HG02938 (cell line): ENCODE measurements around the gene SLC16A1.
"Not testable (repeated sequence)": the region's sequence is repeated elsewhere in the genome, so short reads cannot be mapped to it uniquely, and the experiment has no call there.

ENCODE experiments used
- ATAC-seq: cut with Tn5 transposase; IDR thresholded peaks from one replicate; pipeline ENCODE4 v1.9.1; 2021; ENCODE audit warnings: mild to moderate bottlenecking, moderate library complexity; ENCODE audit not compliant: unreplicated experiment

The SLC16A1 gene

DNA sequence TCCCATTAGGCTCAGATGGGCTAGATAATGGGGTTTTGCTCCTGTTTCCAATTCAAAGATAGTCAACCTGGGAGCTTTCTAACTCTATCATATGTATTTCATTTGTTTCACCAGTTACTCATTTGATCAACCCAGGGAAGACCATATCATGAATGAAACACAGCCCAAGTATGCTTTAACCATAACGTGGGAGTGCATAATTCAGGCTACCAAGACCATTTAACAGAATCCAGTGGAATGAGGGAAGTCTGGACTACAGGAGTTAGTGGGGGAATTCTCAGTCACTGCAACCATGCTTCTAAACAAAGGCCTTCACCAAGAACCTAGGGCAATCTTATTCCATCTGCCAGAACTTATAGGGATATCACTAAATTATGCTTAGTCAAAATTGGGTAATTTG is 15.0 kb upstream of the SLC16A1 start:
- ATAC-seq: no peak

DNA sequence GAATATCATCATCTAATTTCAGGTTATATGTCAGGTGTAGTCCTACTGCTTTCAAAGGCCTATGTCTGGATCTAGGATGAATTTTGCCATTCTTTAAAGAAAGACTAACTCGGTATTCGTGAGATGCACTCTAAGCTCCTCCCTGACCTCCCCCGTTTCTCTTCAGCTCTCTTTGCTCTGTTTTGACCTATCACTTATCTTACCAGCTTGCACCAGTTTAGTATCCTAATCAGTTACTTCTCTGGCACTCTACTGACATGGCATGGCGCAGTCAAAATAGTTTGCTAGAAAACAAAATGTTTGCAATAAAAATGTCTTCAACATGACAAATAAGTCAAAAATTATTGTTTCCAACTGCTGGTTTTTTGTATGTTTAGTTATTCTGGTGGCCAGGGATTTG is 8.4 kb upstream of the SLC16A1 start:
- ATAC-seq: no peak

DNA sequence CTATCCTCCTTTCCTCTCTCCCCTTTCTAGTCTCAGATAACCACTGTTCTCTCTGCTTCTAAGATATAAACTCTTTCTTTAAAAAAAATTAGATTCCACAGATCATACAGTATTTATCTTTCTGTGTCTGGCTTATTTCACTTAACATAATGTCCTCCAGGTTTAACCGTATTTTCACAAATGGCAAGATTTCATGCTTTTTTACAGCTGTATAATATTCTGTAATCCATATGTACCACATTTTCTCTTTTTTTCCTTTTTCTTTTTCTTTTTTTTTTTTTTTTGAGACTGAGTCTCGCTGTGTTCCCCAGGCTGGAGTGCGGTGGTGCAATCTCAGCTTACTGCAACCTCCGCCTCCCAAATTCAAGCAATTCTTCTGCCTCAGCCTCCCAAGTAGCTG is 5.1 kb upstream of the SLC16A1 start:
- no peak for ATAC-seq

DNA sequence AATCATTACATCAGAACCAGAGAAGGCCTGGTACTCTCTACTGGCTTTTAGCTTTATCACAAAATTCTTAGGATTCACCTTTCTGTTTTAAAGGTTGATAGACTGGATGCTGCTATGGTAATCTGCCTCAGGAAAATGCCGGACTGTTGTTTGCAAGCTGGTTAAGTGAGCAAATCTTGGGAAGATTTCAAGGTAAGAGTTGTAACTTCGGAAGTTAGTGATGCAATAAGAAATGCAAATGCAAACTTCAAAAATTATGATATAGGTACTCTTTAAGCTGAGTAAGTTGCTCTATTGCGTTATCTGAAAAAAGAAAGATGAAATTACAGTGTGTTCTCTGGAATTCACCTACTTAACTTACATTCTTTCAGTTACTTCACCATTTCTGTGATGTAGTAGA is 4.4 kb upstream of the SLC16A1 start:
- no peak for ATAC-seq

DNA sequence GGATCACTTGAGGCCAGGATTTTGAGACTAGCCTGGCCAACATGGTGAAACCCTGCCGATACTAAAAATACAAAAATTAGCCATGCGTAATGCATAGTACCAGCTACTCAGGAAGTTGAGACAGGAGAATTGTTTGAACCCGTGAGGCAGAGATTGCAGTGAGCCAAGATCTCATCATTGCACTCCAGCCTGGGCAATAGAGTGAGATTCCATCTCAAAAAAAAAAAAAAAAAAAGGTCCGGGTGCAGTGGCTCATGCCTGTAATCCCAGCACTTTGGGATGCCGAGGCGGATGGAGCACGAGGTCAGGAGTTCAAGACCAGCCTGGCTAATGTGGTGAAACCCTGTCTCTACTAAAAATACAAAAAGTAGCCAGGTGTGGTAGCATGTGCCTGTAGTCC is 2.2 kb upstream of the SLC16A1 start:
- ATAC-seq: not testable (repeated sequence)

DNA sequence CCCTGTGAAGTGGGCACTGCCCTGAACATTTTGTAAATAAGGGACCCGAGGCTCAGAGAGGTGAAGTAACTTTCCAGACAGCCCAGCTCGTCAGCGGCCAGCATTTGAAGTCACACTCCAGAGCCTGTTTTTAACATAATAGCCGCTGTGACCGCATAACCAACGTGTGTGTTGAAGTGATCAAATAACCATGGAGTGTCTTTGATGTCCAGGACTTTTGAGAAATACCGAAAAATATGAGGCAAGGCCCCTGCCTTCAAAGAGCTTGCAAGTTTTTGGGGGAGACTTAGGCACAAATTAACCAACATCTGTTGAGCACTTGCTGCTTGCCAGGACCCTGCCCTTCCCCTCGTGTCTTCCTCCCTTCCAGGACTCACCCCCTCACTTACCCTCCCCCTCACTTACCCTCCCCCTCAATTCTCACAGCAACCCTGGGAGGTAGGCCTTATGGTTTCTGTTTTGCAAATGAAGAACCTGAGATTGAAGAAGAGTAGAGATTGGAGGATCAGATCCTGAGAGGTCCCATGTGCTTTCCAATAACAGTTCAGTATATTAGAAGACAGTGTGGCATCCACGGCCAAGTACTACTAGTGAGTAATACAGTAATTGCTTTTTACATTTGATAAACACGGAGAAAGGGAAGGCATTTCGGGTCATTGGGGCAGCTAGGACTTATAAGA is 1.3 kb upstream of the SLC16A1 start:
- ATAC-seq: peak; percentile 52

DNA sequence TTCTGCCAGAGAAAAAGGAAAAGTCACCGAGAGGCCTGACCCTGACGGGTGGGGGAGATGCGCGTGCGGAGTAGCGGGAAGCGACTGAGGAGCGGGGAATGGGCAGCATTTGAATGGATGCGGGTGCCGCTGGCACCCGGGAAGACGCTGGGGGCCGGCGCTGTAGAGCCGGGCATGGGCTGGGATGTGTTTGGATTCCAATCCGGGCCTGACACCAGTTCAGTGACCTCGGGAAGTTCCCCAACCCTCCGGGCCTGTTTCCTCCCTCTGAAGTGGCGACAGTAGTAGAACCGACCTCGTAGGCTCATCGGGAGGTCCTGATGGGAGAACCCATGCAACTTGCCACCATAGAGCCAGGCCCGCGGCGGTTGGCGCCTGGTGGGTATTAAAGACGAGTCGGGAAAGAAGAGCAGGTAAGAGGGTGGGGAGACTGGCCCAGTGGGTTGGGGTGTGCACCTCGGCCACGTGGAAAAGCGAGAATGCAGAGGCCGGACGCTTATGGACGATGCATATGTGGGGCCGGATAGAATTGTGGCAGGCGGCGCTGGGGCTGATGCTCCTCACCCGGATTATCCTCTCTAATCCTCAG is 642 bp upstream of the SLC16A1 start:
- ATAC-seq: no peak

DNA sequence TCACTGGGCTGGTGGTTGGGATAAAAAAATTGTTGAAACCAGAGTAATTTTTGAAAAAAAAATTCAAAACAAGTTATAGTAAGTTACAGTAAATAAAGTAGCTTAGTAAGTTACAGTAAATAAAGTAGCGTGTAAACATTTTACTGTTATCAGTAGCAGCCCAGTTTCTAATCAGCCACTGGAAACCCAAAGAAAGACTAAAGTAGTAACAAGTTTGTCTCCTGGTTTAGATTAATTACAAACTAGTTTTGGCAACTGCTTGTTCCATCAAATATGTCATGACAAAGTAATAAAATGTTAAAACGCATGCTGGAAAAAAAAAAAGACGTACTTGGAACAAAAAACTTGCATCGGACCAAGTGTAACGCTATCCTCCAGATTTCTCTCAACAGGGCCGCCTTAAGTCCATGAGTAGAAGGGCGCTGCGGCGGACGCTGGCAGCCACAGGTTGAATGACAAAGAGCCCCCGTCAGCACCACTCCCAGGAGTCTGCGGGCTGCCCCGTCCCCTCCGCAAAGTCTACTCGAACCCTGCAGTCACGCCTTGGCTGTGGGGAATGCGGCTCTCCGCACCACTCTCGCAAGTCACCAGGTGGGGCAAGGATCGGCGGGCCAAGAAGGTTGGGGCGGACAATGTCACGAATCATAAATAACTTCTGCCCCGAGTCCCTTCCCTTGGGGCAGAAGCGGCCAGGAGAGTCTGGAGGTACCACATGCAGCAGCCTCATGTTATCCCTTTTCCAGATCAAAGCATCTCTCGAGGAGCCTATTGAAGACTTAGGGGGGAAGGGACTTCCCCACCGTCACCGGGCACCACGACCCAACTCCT is 837 bp downstream of the SLC16A1 start:
- ATAC-seq: peak; percentile 11

DNA sequence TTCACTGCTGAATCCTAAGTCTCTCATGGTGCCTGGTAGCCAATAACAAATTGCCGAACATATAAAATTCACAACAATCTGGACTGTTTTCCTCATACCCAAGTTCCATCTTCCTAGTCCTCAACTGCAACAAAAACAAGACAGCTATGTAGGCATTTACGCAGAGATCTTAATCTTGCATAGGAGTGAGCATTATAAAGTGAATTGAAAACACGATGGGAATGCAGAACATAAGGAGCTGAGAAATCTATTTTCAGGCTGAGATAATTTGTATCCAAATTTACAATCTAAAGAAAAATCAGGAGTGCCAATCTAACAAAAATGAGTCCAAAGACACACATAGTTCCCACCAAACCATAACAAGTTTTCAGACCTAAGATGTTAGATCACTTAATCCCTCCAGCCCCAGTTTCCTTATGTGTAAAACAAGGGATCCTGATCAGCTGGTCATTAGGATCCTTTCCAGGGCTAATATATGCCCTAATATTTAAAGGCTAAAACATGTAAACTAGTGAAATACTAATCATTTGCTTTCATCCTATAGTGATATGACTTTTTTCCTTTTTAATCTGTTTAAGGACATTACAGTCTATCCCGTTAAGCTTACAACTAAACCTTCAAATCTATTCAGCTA is 1.9 kb downstream of the SLC16A1 start:
- no peak for ATAC-seq

DNA sequence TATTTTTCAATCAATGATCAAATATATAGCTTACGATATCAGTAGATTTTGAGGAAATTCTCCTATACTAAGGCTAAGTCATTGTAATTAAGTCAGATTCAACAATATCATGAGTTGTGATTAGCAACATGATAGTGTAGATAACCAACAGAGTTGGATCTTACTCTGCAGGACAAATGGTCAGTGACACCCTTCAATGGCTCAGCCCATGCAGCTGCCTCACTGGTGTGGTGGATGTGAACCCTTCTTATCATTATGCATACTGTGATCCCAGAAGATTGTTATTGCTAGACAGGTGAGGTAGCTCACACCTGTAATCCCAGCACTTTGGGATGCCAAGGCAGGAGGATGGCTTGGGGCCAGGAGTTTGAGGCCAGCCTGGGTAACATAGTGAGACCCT is 5.6 kb downstream of the SLC16A1 start:
- no peak for ATAC-seq

DNA sequence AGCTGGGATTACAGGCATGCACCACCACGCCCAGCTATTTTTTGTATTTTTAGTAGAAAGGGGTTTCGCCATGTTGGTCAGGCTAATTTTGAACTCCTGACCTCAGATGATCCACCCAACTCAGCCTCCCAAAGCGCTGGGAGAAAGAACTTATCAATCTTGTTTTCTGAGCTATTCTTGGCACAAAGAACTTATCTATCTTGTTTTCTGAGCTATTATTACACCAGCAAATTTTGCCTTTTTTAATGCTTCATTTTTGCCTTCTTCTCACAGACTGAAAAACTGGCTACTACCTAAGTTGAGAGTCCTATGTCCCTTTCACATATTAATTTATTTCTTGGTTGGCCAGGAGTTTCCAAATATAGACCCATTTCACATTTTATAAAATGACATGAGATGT is 9.3 kb downstream of the SLC16A1 start:
- no peak for ATAC-seq

DNA sequence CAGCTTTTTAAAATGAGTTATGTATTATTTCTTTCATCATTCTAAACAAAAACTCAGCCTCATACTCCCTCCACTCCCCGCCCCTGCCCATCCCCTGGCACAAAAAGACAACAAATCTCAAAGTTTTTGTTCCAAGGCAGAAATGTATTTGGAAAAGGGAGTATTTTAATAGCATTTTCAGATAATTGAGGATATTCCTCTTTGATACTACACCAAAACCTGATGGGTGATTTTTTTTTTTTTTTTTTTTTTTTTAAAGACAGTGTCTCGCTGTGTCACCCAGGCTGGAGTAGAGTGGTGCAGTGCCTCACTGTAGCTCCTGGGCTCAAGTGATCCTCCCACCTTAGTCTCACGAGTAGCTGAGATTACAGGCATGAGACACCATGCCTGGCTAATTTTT is 16.2 kb downstream of the SLC16A1 start:
- ATAC-seq: no peak

DNA sequence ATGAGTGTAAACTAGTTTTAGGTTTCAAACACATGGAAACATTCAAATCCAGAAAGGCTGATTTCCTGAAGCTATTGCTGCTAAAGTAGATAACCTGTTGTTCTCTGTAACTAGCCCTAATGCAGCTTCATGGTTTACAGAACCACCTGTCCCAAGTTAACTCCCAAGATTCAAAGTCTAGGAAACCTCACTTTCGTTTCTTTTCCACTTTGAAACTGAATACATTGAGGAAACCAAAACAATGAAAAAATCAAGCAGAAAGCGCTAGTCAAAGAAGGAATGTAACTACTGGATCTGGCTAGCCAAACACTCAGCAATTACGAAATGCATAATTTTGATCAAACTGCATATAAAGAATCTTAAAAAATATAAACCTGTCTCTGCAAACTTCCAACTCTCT is 17.8 kb downstream of the SLC16A1 start:
- ATAC-seq: no peak

DNA sequence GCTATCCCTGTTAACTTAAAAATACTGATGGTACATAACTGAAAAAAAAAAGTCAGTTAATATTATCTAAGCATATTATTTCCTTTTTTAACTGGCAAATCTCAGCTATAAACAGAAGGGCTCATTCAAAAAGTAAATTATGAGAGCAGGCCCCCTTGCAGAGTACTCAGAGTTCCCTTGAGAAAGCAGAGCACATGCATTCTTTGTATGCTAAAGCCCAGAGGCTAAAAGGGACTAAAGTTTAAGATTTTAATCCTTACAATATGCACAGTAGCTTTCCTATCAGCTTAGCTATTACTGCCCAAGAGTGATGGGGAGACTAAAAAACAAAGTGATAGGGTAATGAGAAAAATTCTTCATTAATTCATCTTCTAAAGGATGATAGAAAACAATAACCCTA is 18.5 kb downstream of the SLC16A1 start:
- no peak for ATAC-seq

DNA sequence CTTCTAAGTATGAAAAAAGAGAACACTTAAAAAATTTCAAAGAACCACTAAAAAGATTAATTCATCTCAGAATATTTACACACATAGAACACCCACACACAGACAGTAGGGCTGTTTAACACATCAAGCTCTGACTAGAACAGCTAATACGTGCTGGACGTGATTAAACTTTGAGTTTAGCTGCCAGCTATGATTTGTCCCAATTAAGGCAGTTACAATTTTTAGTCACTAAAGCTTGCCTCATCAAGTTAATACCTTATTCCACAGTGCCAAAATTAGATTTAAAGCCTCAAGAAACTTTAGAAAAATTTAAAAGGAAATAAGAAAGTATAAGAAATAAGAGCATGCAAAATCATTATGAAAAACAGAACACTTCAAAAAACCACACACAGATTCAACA is 18.9 kb downstream of the SLC16A1 start:
- ATAC-seq: no peak

DNA sequence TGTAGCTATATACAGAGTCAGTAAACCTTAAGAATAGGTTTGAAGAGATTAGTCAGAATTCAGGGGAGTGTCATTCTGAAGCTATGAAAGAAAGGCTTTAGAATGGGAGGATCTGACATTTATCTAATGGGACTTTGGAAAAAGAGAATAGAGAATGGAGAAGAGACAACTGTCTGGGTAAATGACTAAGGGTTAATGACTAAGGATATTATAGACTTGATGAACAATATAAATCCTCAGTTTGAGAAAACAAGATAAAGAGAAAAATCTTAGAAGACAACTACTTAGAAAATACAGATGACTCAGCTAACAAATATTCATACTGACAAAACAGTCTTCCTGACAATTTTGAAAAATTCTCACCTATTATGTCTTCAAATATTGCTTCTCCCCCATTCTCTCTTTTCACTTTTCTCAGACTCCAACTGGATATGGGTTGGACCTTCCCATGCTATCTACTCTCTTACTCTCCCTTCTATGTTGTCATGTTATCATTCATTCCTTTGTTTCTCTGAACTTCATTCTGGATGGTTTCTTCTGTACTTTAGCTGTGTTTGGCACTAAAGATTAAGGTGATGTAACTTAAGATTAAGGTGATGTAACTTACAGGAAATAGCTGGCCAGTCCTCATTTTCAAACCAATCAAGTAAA is 20.4 kb downstream of the SLC16A1 start:
- ATAC-seq: no peak

DNA sequence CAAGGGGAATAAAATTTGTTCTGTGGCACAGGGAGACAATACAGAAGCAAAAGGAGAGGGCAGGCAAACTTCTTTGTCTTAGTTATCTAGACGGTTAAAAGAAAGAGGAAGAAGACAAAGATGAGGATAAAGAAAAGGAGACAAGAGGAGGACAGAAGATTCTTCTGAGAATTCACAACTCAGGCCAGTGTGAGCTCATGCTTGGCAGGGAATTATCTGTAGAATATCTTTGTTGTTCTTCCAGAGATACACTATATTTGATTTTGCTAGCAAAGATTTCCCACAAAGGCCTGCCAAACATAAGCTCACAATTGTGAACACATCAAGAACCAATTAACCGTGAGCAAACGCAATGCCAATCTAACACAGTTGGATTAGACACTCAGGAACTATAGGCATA is 21.4 kb downstream of the SLC16A1 start:
- ATAC-seq: no peak

DNA sequence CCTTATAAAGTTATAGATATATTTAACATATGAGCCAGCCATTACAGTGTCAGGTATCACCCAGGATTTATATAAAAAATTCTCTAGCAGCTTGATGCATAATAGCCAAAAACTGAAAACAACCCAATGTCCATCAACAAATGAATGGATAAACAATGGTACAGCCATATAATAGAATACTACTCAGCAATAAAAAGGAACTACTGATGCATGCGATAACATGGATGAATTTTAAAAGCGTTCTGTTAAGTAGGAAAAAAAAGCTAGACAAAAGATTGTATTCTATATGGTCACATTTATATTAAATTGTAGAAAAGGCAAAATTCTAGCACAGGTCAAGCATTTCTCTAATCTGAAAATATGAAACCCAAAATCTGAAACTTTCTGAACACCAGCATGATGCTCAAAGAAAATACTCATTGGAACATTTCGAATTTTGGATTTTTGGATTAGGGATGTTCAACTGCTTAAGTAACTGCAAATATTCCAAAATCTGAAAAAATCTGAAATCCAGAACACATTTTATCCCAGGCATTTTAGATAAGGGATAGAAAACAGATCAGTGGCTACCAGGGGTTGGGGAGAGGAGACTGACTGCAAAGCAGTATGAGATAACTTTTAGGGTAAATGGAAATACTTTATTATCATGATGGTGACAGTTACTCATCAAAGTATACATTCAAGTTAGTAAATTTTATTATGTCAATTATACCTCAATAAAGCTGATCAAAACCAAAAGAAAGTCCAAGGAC is 22.0 kb downstream of the SLC16A1 start:
- ATAC-seq: no peak

DNA sequence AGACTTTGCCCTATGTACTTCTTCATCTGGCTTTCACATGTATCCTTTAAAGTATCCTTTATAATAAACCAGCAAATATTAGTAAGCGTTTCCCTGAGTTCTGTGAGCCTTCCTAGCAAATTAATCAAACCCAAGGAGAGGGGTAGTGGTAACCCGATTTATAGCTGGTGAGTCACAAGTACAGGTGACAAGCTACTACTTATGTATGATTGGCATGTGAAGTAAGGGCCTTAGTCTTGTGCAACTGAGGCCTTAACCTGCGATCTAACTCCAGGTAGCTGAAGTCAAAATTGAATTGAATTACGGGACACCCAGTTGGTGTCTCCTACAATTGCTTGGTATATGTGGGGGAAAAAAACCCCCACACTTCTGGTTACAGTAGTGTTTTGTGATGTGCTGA is 26.0 kb downstream of the SLC16A1 start:
- ATAC-seq: no peak

DNA sequence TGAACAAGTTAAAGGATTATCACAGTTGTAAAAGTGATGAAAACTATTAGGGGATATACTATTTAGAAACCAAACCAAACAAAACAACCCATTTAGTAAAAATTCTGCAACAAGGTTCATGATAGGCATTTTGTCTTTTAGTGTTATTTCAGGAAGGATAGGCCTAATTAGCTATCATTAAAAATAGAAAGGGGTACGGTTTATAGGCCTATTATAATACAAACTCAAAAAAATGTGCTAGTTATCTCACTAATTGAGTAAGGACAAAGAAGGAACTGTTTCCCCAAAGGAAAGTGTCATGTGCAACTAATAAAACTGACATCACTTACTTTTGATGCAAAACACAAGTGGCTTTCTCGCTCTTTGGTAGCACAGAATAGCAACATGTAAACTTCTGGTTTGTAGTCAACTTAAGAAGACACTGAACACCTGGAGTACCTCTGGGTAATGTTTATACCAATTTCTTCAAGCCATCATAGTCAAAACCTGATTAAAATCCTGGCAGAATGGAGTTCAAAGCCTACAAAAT is 28.5 kb downstream of the SLC16A1 start:
- ATAC-seq: no peak
